Spleen (tissue), 11 donors: ENCODE results near the gene IFI27. TPM values are rescaled to one million over a fixed set of nuclear protein-coding genes. Genes with fewer than 3 reads are reported as not detected.

Source experiments
- DNase-seq: peaks from one replicate; pipeline ENCODE4 v3.0.0-alpha.2; 2020
- H3K27ac ChIP-seq, 8 donors: fragments of 200-600 bp; sonication (generic) in 7 of 8; 1 replicate in 4 of 8; 2 replicates in 4 of 8; pipeline versions ENCODE4 v1.5.0 to v1.8.0; 2016 to 2021; ENCODE audit warnings: inconsistent platforms in 4 of 8, mild to moderate bottlenecking in 4 of 8, moderate library complexity in 1 of 8
- H3K27me3 ChIP-seq, 7 donors: fragments of 200-600 bp; sonication (generic) in 6 of 7; replicated peaks in 1 of 7; 1 replicate in 4 of 7; 2 replicates in 3 of 7; pipeline versions ENCODE4 v1.5.0 to v1.8.0; 2016 to 2021; ENCODE audit warnings: inconsistent platforms in 3 of 7, mild to moderate bottlenecking in 1 of 7
- H3K36me3 ChIP-seq, 6 donors: fragments of 200-600 bp; sonication (generic) in 5 of 6; 1 replicate in 4 of 6; 2 replicates in 2 of 6; pipeline versions ENCODE4 v1.5.0 to v1.8.0; 2016 to 2021; ENCODE audit warnings: inconsistent platforms in 2 of 6
- H3K4me1 ChIP-seq, 6 donors: fragments of 200-600 bp; sonication (generic) in 5 of 6; 1 replicate in 3 of 6; 2 replicates in 3 of 6; pipeline versions ENCODE4 v1.5.0 to v1.8.0; 2016 to 2021; ENCODE audit warnings: inconsistent platforms in 3 of 6
- H3K4me3 ChIP-seq, 8 donors: fragments of 200-600 bp; sonication (generic) in 7 of 8; 1 replicate in 4 of 8; 2 replicates in 4 of 8; pipeline versions ENCODE4 v1.5.0 to v1.8.0; 2016 to 2021; ENCODE audit warnings: inconsistent platforms in 4 of 8, mild to moderate bottlenecking in 4 of 8, moderate library complexity in 2 of 8
- H3K9me3 ChIP-seq, 8 donors: fragments of 200-600 bp; sonication (generic) in 7 of 8; 1 replicate in 4 of 8; 2 replicates in 4 of 8; pipeline versions ENCODE4 v1.5.0 to v1.8.0; 2016 to 2021; ENCODE audit warnings: inconsistent platforms in 4 of 8
- CTCF ChIP-seq, 11 experiments: fragments of 200-600 bp in 7 of 11; fragments of 450-650 bp in 4 of 11; sonication (generic) in 4 of 11; IDR thresholded peaks in 8 of 11; conservative IDR thresholded peaks in 3 of 11; 1 replicate in 7 of 11; 2 replicates in 4 of 11; pipeline versions ENCODE4 v1.4.0 to v1.8.0; 2016 to 2021; ENCODE audit warnings: antibody characterized with exemption in 11 of 11, inconsistent platforms in 4 of 11, mild to moderate bottlenecking in 1 of 11
- POLR2A ChIP-seq, 3 donors: fragments of 450-650 bp; IDR thresholded peaks; one replicate each; pipeline ENCODE4 v1.5.1; 2017; ENCODE audit warnings: antibody characterized with exemption in 3 of 3, mild to moderate bottlenecking in 1 of 3
- POLR2AphosphoS5 ChIP-seq, 3 donors: sonication (generic); formaldehyde crosslinking; IDR thresholded peaks; one replicate each; pipeline ENCODE4 v1.5.1; 2017; ENCODE audit warnings: antibody characterized with exemption in 3 of 3
- WGBS, 5 donors: extraction: QIAGEN DNeasy Blood & Tissue Kit in 3 of 5; methylation state at CpG; one replicate each; pipeline versions ENCODE4 v1.1.5 to v1.1.7; 2013 to 2018; 5-methylcytosine and 5-hydroxymethylcytosine counted together
- intact Hi-C: fragments of 100-400 bp; cut with DNase I; formaldehyde crosslinking; loops from one replicate; pipeline ENCODE4 v1.15.0; 2023; ENCODE audit warnings: low total_unique reads
- polyA plus RNA-seq, 3 donors: library from polyadenylated mRNA; stranded (reverse); fragments of 200-250 nt; gene quantifications; one replicate each; pipeline ENCODE4 v1.2.1, GENCODE V29; 2013
- total RNA-seq, 7 donors: library from RNA; depleted of rRNA in 3 of 7; stranded (reverse); fragments of >200 nt in 3 of 7; fragmentation: NEBNext Ultra II Directional in 4 of 7; extraction: Animal tissue kit (Norgen Biotek cat#: 25700) in 4 of 7; gene quantifications; one replicate each; pipeline versions ENCODE4 v1.1.0 to v1.2.1, GENCODE V29; 2016 to 2021
- donor health status: healthy with polysubstance abuse.
- donor health status: DM: no; HTN: no; CAD: no; lungs with moderate emphysema.
- donor health status: DM: no; HTN: no; CAD: no.
- donor health status: Bipolar disorder and iron deficiency.
- donor health status: healthy.
- donor health status: DM: no; HTN: no; CAD: no.
- donor health status: DM: yes; HTN: yes; CAD: no.

Gene IFI27
- total and polyA plus RNA-seq, 10 donors, result 304 to 1,170 (median 719) TPM

GRCh38 chr14:94115631-94116030 lies 5.1 kb downstream of the IFI27 start:
- H3K27me3 ChIP-seq, result peaks cover 0 to 16% (median 0%) of the 10 kb centered on the region in 7 donors
- H3K36me3 ChIP-seq, result peaks cover 0 to 15% (median 0%) of the 10 kb centered on the region in 6 donors
- H3K4me1 ChIP-seq, result peaks cover 0 to 44% (median 21%) of the 10 kb centered on the region in 6 donors
- WGBS, 5 donors, result 83 to 92% (median 90%) methylated on average over 15 of the region's 15 CpGs
- no peak for TF ChIP-seq POLR2A (IDR thresholded peaks at IDR 0.05)
- no peak for TF ChIP-seq CTCF (IDR thresholded peaks at IDR 0.05 in 8 of 11, conservative IDR thresholded peaks at IDR 0.05 in 3 of 11)
- TF ChIP-seq POLR2AphosphoS5 (IDR thresholded peaks at IDR 0.05), result peak in 1 of 3 donors; percentile 36
- no peak overlapping the region for H3K4me3 ChIP-seq
- intact Hi-C loops, result no loop called here
- peak overlapping the region; percentile 57 to 96 (median 89) for H3K27ac ChIP-seq
- H3K9me3 ChIP-seq, result peaks cover 0 to 18% (median 17%) of the 10 kb centered on the region in 8 donors
- DNase-seq, result no peak

GRCh38 chr14:94116701-94117100 lies 6.2 kb downstream of the IFI27 start:
- WGBS, 5 donors, result 76 to 90% (median 87%) methylated on average over 9 to 10 of the region's 10 CpGs
- Histone ChIP-seq H3K27me3 (peaks cover 0 to 16% (median 0%) of the 10 kb centered on the region in 7 donors), H3K4me1 (peaks cover 0 to 44% (median 21%) of the 10 kb centered on the region in 6 donors), H3K9me3 (peaks cover 0 to 29% (median 23%) of the 10 kb centered on the region in 8 donors), H3K4me3 (no peak overlapping the region), H3K27ac (peak overlapping the region in 3 of 8 donors; percentile 61 to 92 (median 92)), H3K36me3 (peaks cover 0 to 15% (median 0%) of the 10 kb centered on the region in 6 donors)
- intact Hi-C loops, result no loop called here
- no peak for DNase-seq
- TF ChIP-seq POLR2AphosphoS5 (IDR thresholded peaks at IDR 0.05) (peak in 2 of 3 donors; percentile 61 to 70), POLR2A (IDR thresholded peaks at IDR 0.05) (no peak)

GRCh38 chr14:94117856-94118255 lies 7.3 kb downstream of the IFI27 start:
- TF ChIP-seq POLR2A (IDR thresholded peaks at IDR 0.05) (no peak), CTCF (IDR thresholded peaks at IDR 0.05 in 8 of 11, conservative IDR thresholded peaks at IDR 0.05 in 3 of 11) (no peak), POLR2AphosphoS5 (IDR thresholded peaks at IDR 0.05) (no peak)
- H3K4me1 ChIP-seq, result peaks cover 0 to 35% (median 21%) of the 10 kb centered on the region in 6 donors
- no peak for DNase-seq
- H3K27me3 ChIP-seq, result peaks cover 0 to 16% (median 0%) of the 10 kb centered on the region in 7 donors
- H3K4me3 ChIP-seq, result no peak overlapping the region
- H3K36me3 ChIP-seq, result peaks cover 0 to 15% (median 0%) of the 10 kb centered on the region in 6 donors
- H3K27ac ChIP-seq, result no peak overlapping the region
- intact Hi-C loops, result no loop called here
- 72 to 83% (median 75%) methylated on average over 9 of the region's 9 CpGs for WGBS, 5 donors
- peaks cover 0 to 38% (median 23%) of the 10 kb centered on the region in 8 donors for H3K9me3 ChIP-seq

GRCh38 chr14:94119071-94119470 lies 8.5 kb downstream of the IFI27 start:
- Histone ChIP-seq H3K36me3 (peaks cover 0 to 15% (median 0%) of the 10 kb centered on the region in 6 donors), H3K4me1 (peaks cover 0 to 23% (median 13%) of the 10 kb centered on the region in 6 donors), H3K27ac (no peak overlapping the region), H3K9me3 (peaks cover 0 to 38% (median 23%) of the 10 kb centered on the region in 8 donors), H3K4me3 (no peak overlapping the region), H3K27me3 (peaks cover 0 to 16% (median 0%) of the 10 kb centered on the region in 7 donors)
- TF ChIP-seq POLR2A (IDR thresholded peaks at IDR 0.05), result no peak
- TF ChIP-seq CTCF (IDR thresholded peaks at IDR 0.05 in 8 of 11, conservative IDR thresholded peaks at IDR 0.05 in 3 of 11), result no peak
- TF ChIP-seq POLR2AphosphoS5 (IDR thresholded peaks at IDR 0.05), result no peak
- no peak for DNase-seq
- intact Hi-C loops, result no loop called here
